Jurkat, Clone E6-1 (cell line): ENCODE results near the gene CNPY1.
A peak's percentile ranks its signal among the peaks of the same experiment; 100 is the strongest.

ENCODE experiments used
- DNase-seq: peaks from one replicate; pipeline ENCODE4 v3.0.0-alpha.2; 2011; ENCODE audit warnings: low read depth, low spot score
- H3K4me3 ChIP-seq: 2 replicates; pipeline ENCODE4 v1.5.1; 2011; ENCODE audit warnings: mild to moderate bottlenecking, low read length, control low read depth, moderate library complexity

CNPY1 gene

DNA sequence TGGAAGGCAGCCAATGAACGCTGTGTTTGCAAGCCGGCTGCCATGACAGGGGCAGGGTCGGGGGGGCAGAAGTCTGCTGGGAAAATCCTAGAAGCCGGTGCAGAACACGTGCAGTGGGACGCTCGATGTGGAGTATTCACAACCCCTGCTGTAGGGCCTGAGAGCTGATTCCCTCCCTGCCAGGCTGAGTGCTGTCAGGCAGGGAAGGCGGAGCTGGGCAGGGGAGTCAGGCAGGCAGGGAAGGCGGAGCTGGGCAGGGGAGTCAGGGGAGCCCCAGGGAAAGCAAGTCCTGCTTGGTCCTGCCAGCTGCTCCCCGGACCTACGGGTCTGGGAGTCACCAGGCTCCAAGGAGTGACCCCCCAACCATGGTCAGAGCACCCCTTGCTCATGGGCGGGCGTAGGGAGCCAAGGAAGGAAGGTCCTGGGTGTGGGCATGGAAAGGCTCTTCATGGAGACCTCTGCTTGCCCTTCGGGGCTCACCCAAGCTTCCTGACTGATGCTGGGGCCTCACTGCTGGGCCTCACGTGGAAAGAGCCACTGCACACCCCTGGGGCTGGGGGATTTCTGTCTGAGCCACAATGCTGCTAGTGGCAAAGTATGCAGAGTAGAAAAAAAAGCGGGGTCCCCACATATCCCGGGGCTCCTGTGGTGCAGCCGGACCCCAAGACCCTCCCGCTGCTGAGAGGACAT is 4.2 kb downstream of the CNPY1 start:
- no peak overlapping the region for H3K4me3 ChIP-seq
- DNase-seq = no peak

DNA sequence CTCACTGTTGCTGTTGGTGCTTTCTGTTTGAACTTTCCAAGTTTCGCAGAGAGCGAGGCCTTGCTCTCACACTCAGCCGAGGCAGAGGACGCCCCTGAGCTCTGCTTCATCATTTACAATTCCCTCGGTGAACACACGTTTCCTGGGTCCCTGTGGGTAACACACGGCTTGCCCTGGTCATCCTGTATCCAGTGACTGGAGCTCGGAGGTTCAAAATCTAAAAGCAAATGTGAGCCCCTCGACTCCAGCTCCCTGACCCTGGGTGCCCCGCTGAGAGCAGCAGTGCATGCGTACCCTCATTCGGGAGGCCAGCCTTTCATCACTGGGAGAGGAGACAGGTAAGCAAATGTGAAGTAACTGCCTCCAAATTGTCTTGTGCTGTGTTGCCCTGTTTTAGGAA is 5.8 kb downstream of the CNPY1 start:
- H3K4me3 ChIP-seq = no peak overlapping the region
- DNase-seq = no peak

DNA sequence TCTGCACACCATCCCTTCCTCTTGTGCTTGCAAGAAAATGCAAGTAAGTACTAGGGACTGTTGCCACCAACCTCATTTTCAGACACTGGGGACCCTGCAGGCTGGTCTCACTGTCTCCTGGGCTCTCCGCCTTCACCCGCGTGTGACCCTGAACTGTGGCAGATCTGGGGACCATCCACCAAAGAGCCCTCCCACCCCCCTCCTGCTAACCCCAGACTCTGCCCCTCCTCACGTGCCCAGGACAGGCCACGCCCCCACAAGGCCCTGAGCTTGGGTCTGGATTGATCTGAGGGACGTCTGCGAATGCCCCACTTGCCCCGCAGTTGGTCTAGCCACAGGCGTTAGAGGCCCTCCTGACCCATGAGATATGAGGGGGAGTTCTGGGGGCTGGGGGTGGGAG is 8.1 kb downstream of the CNPY1 start:
- no peak for DNase-seq
- H3K4me3 ChIP-seq = no peak overlapping the region

DNA sequence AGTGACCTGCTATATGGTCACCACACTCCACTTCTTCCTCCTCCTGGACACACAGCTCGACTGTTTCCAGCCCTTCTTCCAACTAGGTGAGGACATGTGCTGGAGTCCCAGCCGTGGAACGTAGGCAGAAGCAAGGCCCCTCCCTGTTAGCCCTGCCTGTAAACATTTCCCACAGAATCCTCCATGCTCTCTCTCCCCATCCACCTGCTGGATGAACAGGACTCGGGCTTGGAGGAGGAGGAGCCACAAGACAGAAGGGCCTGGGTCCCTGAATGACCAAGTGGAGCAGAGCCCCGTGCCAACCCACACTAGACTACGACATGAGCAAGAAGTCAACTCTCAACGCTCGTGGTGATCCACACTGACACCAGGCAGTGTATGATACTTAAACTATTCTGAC is 9.9 kb downstream of the CNPY1 start:
- DNase-seq = no peak
- no peak overlapping the region for H3K4me3 ChIP-seq

DNA sequence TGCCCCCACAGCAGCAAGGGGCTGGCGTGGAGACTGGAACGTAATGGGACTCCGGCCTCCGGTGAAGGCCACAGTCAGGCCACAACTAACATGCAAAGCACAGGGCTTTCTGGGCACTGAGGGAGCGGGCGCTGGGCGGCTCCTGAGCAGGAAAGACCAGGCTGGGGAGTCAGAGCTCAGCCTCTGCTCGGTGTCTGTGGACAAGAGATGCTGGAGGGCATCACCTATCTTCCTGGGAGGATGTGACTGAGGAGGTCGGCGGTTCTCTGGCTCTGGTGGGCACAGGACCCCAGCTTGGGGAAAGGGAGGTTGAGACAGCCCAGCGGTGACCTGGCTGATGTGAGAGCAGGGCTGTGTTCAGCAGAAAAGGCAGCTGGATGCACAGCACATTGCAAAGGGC is 11.7 kb downstream of the CNPY1 start:
- no peak for DNase-seq
- no peak overlapping the region for H3K4me3 ChIP-seq

DNA sequence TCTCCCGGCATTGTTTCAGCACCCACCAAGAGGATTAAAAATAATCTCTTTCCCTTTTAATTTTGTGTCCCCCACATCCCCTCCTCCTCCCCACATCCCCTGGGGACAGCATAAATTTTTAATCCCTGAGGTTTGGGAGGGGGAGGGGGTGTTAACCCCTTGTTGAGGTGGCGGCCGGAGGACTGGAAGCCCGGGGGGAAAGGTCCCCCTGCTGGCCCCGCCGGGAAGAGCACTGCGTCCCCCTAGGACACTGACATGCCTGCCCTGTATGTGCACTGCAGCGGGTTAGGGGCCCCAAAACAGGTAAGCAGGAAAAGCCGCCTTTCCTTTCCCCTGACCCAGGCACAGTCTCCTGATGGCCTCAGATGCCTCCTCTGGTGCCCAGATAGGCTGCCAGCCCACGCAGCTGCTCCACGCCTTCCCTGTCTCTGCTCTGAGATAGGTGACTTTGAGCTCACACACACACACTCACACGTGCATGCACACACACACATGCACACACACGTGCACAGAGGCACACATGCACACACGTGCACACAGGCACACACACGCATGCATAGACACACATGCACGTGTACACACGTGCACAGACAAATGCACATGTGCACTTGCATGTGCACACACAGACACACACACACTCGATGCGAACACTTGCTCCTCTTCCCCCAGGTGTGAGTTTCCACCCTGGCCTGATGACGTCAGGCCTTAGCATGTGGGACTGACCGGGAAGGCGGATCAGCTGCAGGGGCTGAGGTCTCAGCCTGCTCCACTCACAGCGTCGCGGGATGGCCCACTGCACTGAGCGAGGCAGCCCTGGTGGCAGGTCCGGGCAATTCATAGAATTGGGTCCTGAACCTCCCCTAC is 12.3 kb downstream of the CNPY1 start:
- peak; percentile 41 for DNase-seq
- H3K4me3 ChIP-seq = peak overlapping the region; percentile 48

DNA sequence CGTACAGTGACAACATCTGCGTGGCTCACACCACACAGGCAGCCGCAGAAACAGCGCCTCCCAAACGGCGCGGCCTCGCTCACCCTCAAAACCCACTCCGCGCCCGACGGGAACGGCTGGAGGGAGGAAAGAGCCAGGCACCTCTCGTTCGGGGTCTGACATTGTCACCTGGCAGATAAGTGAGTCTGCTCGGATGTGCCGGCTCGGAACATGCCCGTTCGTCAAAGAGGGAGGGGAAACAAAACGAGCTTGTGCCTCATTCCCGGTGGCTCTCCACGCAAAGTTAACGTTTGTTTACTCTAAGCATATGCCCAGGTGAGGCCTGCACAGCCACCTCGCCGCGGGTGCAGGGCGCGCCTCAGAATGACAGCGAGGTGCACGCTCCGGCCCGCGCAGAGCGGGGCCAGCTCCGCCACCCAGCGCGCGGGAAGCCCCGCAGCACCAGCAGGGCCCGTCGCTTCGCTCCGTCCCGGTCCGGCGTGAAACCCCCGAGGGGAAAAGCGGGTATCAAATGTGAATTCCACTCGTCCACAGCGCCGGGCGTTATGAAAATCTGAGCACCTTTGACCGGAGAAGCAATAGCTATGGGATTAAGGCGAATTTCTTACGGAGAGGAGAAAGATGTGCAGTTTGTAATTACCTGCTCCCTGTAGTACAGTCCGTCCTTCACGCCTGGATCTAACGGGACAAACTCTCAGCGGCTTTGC is 13.1 kb downstream of the CNPY1 start:
- DNase-seq = peak; percentile 58
- peak overlapping the region; percentile 48 for H3K4me3 ChIP-seq

DNA sequence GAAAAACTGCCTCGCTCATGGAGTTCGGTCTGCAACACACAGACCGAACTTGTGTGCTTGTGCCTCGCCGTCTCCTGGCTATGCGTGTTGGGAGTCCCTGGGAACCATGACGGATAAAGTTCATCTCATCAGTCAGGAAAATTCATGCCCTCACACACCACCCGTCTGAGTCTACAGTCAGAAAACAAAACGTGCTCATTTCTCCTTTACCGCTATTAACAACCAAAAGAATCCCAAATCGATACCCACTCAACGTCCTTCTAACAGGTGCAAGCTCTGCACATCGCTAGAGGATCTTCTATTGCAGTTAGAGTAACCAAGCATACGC is 13.6 kb downstream of the CNPY1 start:
- H3K4me3 ChIP-seq = peak overlapping the region; percentile 48

DNA sequence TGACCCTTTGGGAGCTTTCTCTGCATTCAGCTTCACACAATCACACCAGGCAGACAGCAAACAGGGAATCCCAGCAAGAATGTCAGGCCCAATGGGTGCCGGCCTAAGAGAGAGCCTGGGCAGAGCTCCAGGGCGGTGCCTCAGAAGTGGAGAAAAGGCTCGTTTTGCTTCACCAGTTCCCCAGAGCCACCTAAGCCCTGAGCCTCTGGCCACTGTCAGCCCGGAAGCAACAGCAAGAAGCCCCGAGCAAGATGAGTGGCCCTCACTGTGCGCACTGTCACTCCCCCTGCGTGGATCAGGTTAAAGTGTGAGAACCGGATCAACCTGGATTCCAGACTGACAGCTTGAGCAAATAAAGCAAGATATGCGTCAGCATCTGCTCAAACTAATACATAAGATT is 14.7 kb downstream of the CNPY1 start:
- no peak overlapping the region for H3K4me3 ChIP-seq
- DNase-seq = no peak

More for the DNA sequence above, 13.6 kb downstream of the CNPY1 start:
- no peak for DNase-seq

DNA sequence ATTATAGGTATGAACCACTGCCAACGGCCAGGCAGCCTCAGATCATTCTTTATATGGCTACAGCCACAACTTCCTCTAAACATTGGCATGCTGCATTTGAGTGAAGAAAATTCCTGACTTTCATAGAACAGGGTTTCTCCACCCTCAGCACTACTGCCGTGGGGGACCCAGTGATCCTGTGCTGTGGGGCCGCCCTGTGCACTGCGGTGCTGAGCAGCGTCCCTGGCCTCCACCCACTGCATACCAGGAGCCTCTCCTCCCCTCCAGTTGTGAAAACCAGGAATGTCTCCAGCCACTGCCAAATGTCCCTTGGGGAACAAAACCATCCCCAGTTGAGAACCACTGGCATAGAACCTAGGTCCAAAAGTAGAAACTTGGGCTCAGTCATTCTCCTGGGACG is 15.8 kb downstream of the CNPY1 start:
- no peak overlapping the region for H3K4me3 ChIP-seq
- DNase-seq = no peak

DNA sequence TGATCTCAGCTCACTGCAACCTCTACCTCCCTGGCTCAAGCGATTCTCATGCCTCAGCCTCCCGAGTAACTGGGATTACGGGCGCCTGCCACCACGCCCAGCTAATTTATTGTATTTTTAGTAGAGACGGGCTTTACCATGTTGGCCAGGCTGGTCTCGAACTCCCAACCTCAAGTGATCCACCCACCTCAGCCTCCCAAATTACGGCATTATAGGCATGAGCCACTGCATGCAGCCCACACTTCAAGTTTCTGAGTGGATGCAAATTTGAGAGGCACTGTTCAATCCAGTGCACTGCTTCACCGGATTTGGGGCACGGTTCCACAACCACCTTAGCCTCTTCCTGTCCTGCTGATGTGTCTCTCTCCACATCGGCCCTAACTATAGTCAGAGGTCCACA is 16.5 kb downstream of the CNPY1 start:
- no peak overlapping the region for H3K4me3 ChIP-seq
- DNase-seq = no peak

DNA sequence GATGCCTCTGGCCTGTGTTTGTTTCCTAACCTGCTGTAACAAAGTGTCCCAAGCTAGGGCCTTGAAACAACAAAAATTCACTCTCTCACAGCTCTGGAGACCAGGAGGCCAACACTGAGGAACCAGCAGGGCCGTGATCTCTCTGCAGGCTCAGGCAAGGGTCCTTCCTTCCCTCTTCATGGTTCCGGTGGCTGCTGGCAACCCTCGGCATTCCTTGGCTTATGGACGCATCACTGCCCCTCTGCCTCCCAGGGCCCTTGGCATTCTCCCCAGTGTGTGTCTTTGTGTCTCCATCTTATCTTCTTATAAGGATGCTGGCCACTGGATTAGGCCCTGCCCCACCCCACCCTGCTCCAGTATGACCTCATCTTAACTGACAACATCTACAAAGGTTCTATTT is 17.0 kb downstream of the CNPY1 start:
- H3K4me3 ChIP-seq = no peak overlapping the region
- no peak for DNase-seq

DNA sequence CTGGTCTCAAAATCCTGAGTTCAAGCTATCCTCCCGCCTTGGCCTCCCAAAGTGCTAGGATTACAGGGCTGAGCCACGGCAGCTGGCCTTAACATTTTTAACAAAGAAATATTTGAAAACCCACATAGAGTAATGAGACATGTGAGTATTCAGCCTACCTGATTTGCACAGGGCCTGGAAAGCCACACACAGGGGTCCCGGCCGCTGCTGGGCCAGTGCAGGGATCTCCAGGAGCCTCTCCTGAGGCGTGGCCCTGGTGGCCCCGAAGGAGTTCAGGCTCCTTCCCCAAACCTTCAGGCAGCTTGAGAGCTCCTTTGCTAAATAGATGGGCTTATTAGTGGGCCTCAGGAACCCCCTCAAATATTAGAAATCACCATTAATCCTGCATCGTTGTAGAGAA is 18.7 kb downstream of the CNPY1 start:
- DNase-seq = no peak
- no peak overlapping the region for H3K4me3 ChIP-seq

DNA sequence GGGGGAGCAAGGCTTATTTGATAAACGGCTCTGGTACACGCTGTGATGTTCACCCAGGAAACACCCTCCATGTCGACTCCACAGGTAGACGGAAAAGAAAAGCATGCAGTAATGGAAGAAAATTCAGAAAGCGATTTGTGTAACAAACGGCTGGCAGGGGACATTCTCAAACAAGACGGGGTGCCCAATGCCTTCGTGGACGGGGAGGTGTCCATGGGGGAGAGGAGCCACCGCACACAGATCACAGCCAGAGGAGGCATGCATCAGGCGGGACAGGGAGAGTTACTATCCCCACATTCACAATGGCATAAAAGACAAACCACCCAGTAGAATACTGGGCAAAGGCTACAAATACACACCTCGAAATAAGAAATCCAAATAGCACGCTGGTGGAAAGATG is 20.1 kb downstream of the CNPY1 start:
- no peak overlapping the region for H3K4me3 ChIP-seq
- no peak for DNase-seq

DNA sequence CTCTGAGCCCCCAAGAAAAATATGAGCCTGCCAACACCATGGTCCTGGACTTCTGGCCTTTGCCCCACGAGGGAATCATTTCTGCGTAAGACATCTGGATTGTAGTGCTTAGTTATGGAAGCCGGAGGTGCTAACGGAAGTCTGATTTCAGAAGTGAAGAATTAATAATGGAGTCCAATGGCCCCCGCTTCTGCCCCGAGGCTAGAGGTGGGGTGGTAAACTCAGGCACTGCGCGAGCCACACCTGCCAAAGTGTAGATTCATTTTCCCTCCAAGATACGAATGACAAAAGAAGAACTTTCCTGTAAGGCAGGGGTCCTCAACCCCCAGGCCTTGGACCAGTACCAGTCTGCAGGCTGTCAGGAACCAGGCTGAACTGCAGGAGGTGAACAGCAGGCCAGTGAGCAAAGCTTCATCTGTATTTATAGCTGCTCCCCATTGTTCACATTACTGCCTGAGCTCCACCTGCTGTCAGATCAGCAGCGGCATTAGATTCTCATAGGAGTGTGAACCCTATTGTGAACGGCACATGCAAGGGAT is 22.3 kb downstream of the CNPY1 start:
- DNase-seq = no peak
- H3K4me3 ChIP-seq = no peak overlapping the region

DNA sequence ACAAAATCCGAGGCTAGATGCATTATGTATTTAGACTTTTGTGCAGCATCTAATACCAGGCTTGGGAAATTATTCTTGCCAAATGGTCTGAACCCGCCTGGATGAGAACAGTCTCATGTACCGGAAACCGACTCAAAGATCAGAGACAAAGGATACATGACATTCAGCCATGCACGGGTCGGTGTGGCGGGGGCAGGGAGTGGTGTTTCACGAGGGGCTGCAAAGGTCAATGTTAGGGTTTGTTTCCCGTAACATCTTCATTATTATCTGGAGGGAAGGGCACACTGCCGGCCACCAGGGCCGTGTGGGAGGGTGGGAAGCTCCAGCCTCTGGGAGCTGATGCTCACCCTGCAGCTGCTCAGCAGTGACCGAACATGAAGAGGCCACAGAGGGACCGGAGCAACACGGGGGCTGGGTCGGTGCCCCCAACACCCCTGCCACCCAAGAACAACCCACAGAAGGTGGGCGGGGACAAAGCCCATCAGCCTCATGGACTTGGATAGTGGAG is 23.1 kb downstream of the CNPY1 start:
- DNase-seq = no peak
- H3K4me3 ChIP-seq = no peak overlapping the region

DNA sequence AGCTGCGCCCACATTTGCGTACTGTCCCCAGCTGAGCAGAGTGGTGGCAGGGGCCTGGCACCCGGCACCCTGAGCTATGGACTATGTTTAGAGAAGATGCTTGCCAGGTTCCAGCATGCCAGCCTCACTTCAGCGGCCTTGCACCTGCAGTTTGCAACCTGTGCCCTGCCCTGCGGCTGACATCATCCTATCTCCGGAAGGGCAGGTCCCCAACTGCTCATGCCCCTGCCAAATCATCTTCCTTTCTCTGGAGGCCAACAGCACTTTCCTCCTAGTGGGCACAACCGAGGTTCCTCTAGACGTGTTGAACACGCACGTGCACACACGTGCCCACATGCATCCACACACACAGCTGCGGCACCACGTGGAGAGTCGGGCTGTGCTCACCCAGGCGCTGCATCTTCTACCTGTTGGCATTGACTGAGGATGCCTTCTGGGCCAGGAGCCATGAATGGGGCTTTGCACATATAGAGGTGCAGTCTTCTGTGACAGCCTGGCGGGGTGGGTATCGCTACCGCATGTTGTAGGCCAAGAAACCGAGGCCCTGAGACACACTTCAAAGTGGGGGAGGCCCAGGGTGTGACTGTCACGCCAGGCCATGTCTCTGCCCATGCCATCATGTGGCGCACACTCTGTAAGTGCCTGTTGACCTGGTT is 24.5 kb downstream of the CNPY1 start:
- H3K4me3 ChIP-seq = no peak overlapping the region
- no peak for DNase-seq

DNA sequence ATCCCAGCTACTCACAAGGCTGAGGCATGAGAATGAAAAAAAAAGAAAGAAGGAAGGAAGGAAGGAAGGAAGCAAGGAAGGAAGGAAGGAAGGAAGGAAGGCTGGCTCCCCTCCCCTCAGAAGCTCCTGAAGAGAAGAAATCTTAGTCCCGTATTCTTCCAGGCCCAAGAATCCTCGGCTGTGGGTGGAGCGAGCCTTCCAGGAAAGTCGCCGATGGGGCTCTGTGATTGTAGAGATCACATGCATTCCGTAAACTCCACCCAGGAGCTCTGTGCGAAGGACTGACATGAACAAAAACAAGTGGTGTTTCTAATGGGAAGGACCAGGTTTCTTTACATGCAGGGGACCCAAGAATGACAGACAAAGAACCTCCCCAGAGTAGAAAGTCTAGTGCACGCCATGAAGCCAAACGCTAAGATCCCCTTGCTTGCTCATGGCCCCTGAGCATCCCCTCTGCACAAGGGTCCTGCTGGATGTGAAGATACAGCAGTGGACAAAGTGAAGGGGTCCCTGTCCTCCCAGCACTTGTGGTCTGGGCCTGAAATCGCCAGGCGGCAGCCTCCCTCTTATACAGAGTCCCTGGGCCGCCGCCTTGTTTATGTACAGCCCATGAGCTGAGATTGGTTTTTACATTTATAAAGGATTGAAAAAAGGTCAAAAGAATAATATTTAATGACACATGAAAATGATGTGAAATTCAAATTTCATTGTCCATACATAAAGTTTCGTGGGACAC is 25.2 kb downstream of the CNPY1 start:
- no peak overlapping the region for H3K4me3 ChIP-seq
- no peak for DNase-seq

DNA sequence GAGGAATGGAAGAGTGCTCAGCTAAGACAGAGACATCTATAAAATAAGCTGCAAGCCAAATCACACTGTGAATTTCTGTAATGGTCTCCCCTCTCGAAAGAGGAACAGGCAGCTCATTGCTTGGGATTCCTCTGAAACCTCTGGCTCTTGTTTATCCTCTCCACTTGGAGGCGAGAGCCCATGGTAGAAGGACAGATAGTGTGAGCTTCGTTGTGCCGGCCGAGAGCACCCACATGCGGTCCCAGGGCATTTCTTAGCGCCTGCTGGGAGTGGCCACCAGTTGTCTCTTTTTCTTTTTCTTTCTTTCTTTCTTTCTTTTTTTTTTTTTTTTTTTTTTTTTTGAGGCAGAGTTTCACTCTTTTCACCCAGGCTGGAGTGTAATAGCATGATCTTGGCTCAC is 26.2 kb downstream of the CNPY1 start:
- H3K4me3 ChIP-seq = no peak overlapping the region
- DNase-seq = no peak
